Tibial nerve (tissue), 4 donors: ENCODE results near the gene PTBP3.

Experiments
- CTCF ChIP-seq, 5 experiments: fragments of 200-600 bp in 3 of 5; fragments of 450-650 bp in 2 of 5; sonication (generic) in 3 of 5; IDR thresholded peaks; one replicate each; pipeline ENCODE4 v1.5.1; 2016 to 2019; ENCODE audit warnings: antibody characterized with exemption in 5 of 5, mild to moderate bottlenecking in 3 of 5, moderate library complexity in 2 of 5
- EP300 ChIP-seq, 2 donors: sonication (generic); formaldehyde crosslinking; IDR thresholded peaks; one replicate each; pipeline ENCODE4 v1.6.1; 2017; ENCODE audit warnings: antibody characterized with exemption in 2 of 2, mild to moderate bottlenecking in 1 of 2
- POLR2A ChIP-seq, 2 donors: fragments of 450-650 bp; IDR thresholded peaks; one replicate each; pipeline ENCODE4 v1.6.1; 2017; ENCODE audit warnings: antibody characterized with exemption in 2 of 2, mild to moderate bottlenecking in 2 of 2, moderate library complexity in 2 of 2

GRCh38 chr9:112279501-112279900, 53.9 kb downstream of the PTBP3 start:
- TF ChIP-seq CTCF (IDR thresholded peaks at IDR 0.05) (no peak), POLR2A (IDR thresholded peaks at IDR 0.05) (no peak), EP300 (IDR thresholded peaks at IDR 0.05) (no peak)
